GM13976 (cell line): ENCODE measurements around the gene ZNF35.

ENCODE experiments used
- DNase-seq: peaks from one replicate; pipeline ENCODE4 v3.0.0; 2012; ENCODE audit warnings: low spot score
- in situ Hi-C: fragments of 300-500 bp; cut with MboI; formaldehyde crosslinking; loops from one replicate; pipeline ENCODE4 v1.12.0; 2022; ENCODE audit warnings: low sequenced_read_pairs, mixed read lengths, inconsistent platforms; ENCODE audit not compliant: unreplicated experiment
- TF ChIP-seq, protein P1 (sequence below): IDR thresholded peaks from 2 replicates; pipeline ENCODE4 v1.5.1; 2012; ENCODE audit warnings: borderline replicate concordance, mild to moderate bottlenecking; ENCODE audit not compliant: insufficient read depth; ENCODE audit errors: extremely low read depth, missing control alignments, control extremely low read depth

The ZNF35 gene

DNA sequence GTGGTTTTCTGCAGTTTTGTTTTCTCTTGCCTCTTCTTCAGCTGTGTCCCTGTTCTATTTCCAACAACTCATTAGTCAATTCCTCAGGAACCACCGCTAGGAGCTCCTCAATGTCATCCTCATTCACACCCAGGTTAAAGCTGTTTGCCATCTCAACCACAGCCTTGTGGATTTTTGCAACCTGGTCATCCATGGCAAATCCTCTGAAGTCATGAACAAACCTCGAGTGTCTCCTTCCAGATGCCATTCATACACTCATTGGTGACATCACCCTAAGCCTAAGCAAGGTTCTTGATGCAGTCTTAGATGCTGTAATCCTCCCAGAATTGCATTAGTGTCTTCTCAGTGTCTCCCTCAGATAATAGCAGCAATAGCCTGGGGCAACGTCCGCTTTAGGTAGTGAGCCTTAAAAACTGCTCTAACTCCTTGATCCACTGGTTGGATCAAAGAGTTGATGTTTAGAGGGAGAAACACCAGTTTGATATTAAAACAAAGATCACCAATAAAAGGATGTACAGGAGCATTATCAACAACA lies 32.5 kb downstream of the ZNF35 start:
- no peak for DNase-seq
- in situ Hi-C loops: no loop called here
- TF ChIP-seq, protein P1, sequence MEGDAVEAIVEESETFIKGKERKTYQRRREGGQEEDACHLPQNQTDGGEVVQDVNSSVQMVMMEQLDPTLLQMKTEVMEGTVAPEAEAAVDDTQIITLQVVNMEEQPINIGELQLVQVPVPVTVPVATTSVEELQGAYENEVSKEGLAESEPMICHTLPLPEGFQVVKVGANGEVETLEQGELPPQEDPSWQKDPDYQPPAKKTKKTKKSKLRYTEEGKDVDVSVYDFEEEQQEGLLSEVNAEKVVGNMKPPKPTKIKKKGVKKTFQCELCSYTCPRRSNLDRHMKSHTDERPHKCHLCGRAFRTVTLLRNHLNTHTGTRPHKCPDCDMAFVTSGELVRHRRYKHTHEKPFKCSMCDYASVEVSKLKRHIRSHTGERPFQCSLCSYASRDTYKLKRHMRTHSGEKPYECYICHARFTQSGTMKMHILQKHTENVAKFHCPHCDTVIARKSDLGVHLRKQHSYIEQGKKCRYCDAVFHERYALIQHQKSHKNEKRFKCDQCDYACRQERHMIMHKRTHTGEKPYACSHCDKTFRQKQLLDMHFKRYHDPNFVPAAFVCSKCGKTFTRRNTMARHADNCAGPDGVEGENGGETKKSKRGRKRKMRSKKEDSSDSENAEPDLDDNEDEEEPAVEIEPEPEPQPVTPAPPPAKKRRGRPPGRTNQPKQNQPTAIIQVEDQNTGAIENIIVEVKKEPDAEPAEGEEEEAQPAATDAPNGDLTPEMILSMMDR: no peak

DNA sequence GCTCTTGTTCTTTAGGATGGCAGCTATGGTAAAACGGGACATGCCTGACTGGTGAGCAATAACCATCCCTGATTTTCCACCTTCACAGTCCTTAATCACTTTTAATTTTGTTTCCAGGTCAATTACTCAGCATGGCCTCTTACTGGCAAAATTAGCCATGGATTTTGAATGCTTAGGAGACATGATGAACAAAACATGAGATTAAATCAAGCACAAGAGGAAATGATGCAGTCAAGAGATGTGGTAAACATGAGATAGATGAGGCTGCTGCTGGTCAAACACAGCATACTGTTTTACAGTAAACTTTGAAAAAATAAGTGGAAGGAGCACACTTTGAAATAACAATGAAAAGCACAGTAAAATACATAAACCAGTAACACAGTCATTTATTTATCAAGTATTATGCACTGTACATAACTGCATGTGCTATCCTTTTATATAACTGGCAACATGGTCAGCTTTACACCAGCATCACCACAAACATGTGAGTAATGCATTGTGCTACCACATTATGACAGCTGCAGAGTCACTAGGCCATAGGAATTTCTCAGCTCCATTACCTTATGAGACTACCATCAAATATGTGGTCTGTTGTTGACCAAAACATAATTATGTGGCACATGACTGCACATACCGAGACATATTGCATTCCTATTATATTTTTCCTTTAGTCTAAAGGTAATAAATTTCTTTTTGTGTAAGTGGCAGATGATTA lies 33.8 kb downstream of the ZNF35 start:
- in situ Hi-C loops: no loop called here
- DNase-seq: no peak
- TF ChIP-seq, protein P1: no peak

DNA sequence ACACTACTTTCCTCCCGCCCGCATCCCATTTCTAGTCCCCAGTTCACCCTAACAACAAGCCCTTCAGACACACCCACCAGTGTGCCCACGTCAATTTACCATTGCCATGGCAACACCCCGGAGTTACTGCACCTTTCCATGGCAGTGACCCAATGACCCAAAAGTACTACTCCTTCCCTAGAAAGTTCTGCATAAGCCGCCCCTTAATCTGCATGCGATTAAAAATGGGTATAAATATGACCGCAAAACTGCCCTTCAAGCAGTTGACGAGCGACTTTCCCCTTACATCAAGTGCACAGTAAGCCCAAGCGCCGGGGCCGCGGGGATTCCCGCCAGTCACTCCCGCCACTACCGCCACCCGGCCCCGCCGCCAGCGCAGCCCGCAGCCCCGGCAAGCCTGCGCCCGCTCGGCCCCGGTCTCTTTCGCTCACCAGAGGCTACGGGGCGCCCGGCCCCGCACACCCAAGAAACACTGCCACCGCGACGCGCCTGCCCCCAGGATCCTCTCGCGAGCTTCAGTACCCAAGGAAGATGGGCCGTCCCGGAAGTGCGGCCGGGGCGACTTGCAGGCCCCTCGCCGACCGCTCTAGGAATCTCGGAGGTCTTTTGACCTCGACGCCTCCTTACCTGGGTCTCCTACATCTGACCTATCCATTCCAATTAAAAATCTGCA lies 36.7 kb downstream of the ZNF35 start:
- in situ Hi-C loops: no loop called here
- TF ChIP-seq, protein P1: no peak
- peak; percentile 55 for DNase-seq

DNA sequence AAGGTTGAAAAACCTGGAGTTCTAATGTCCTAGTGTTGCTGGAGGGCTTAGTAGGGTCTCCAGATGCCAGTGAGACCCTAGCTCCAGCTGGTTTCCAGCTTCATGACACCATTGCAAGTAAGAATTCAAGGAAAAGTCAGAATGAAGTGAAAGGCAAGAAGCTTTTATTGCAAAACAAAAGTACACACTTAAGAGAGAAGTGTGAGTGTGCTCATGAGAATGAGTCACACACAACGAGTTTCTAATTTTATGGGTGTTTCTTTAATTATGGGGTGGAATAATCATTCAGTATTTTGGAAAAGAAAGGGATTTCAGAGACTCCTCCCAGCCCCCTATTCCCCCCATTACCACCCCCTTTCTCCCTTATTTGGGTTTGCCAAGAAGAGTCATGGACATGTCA lies 39.4 kb downstream of the ZNF35 start:
- in situ Hi-C loops: no loop called here
- DNase-seq: no peak
- TF ChIP-seq, protein P1: no peak
